H1 (cell line): ENCODE data around the gene DES. TPM values are rescaled to one million over a fixed set of nuclear protein-coding genes. Genes with fewer than 3 reads are reported as not detected.

Experiments used
- CHD7 ChIP-seq: fragments of 300-600 bp; sonication (generic); IDR thresholded peaks from 2 replicates; pipeline ENCODE4 v1.7.1; 2012; ENCODE audit warnings: low read length, moderate library complexity, mild to moderate bottlenecking, inconsistent platforms; ENCODE audit not compliant: insufficient replicate concordance
- GABPA ChIP-seq: IDR thresholded peaks from 2 replicates; pipeline ENCODE4 v1.6.1; 2011; ENCODE audit warnings: mild to moderate bottlenecking, low read length, moderate library complexity, borderline replicate concordance; ENCODE audit not compliant: insufficient read depth
- NRF1 ChIP-seq: IDR thresholded peaks from 2 replicates; pipeline ENCODE4 v1.6.1; 2011; ENCODE audit warnings: mild to moderate bottlenecking, low read depth, low read length, improper control_type of control experiment
- POLR2AphosphoS5 ChIP-seq: IDR thresholded peaks from 2 replicates; pipeline ENCODE4 v1.6.1; 2011; ENCODE audit warnings: low read depth, low read length
- TCF12 ChIP-seq: IDR thresholded peaks from 2 replicates; pipeline ENCODE4 v1.6.1; 2011; ENCODE audit warnings: low read depth, mild to moderate bottlenecking, low read length
- TEAD4 ChIP-seq: IDR thresholded peaks from 2 replicates; pipeline ENCODE4 v1.6.1; 2012; ENCODE audit warnings: low read depth, low read length, inconsistent platforms, mixed read lengths
- ZNF274 ChIP-seq: IDR thresholded peaks from 2 replicates; pipeline ENCODE4 v1.7.0; 2012; ENCODE audit warnings: low read length, borderline replicate concordance; ENCODE audit errors: extremely low read depth
- polyA plus RNA-seq, 7 experiments: library from polyadenylated mRNA; depleted of rRNA in 3 of 7; stranded (reverse) in 5 of 7; unstranded in 2 of 7; fragments of >200 nt in 5 of 7; fragments of 200-250 nt in 2 of 7; gene quantifications; 1 replicate in 5 of 7; 2 replicates in 1 of 7; 4 replicates in 1 of 7; pipeline versions ENCODE4 v1.2.1 to v1.2.3, GENCODE V29; 2011 to 2013; ENCODE audit warnings: missing spikeins in 2 of 7, mixed read lengths in 2 of 7
- total RNA-seq: library from RNA; stranded (reverse); fragmentation: NEBNext Ultra II Directional; extraction: Animal tissue kit (Norgen Biotek cat#: 25700); gene quantifications from 2 replicates; pipeline ENCODE4 v1.2.1, GENCODE V29; 2021

The DES gene
- total and polyA plus RNA-seq, 2 of the 8 experiments (the other 6 are each of a cell fraction or from before 2014, with no cell fraction given), result 1.8 to 4.3 TPM

- TF ChIP-seq CHD7, result no peak
- TF ChIP-seq TCF12, result no peak
- TF ChIP-seq GABPA, result no peak
- TF ChIP-seq TEAD4, result no peak
- no peak for TF ChIP-seq NRF1
- no peak for TF ChIP-seq POLR2AphosphoS5
- no peak for TF ChIP-seq ZNF274
These were observed 13.8 kb upstream of the DES start (continued) for GRCh38 chr2:219404291-219404910.
